HepG2 (cell line): ENCODE results near the gene HOXD4. TPM values are rescaled to one million over a fixed set of nuclear protein-coding genes. Genes with fewer than 3 reads are reported as not detected.

ENCODE experiments used
- ATAC-seq: fragments of 200-7000 bp; cut with Tn5 transposase; 3 replicates; pipeline ENCODE4 v1.9.1; 2020; ENCODE audit warnings: mild to moderate bottlenecking, moderate library complexity
- BruUV-seq: library from RNA; stranded (reverse); fragments of 400-500 nt; replicated peaks from 2 replicates; lab custom pipeline; 2021; lab: Mats Ljungman, UMichigan
- CTCF ChIA-PET: fragments of 300-600 bp; formaldehyde crosslinking; extraction: SDS; loops from one replicate; lab custom pipeline; 2021; ENCODE audit warnings: low total read pairs, inconsistent platforms, low intra/inter-chr PET ratio; lab: Yijun Ruan, JAX
- POLR2A ChIA-PET: fragments of 350-600 bp; sonication (Branson Sonifier 250); formaldehyde crosslinking; loops from one replicate; lab custom pipeline; 2020; ENCODE audit warnings: antibody characterized with exemption, inconsistent platforms; lab: Yijun Ruan, JAX
- DNase-seq: peaks from one replicate; pipeline ENCODE4 v3.0.0-alpha.2; 2015; ENCODE audit warnings: low spot score
- FAIRE-seq: peaks from 3 replicates; lab custom pipeline; 2011; peaks lifted over from hg19 to GRCh38; lab: Jason Lieb, UNC
- H2AFZ ChIP-seq: one replicate; pipeline ENCODE4 v1.6.1; 2011; ENCODE audit warnings: low read length, inconsistent platforms
- H3K27ac ChIP-seq: fragments of 300-600 bp; 3 replicates; pipeline ENCODE4 v1.8.0; 2011; ENCODE audit warnings: mixed run types, mild to moderate bottlenecking, mixed read lengths, low read length, inconsistent platforms; ENCODE audit not compliant: insufficient read depth; ENCODE audit errors: extremely low read length
- H3K27me3 ChIP-seq, 2 experiments: fragments of 200-600 bp in 1 of 2; 2 replicates in 1 of 2; 3 replicates in 1 of 2; pipeline versions ENCODE4 v1.6.0 to v1.8.0; 2011; ENCODE audit warnings: low read length in 2 of 2, mild to moderate bottlenecking in 2 of 2, moderate library complexity in 2 of 2, inconsistent platforms in 1 of 2; ENCODE audit not compliant: insufficient read depth in 2 of 2, control insufficient read depth in 1 of 2
- H3K36me3 ChIP-seq, 2 experiments: fragments of 200-600 bp in 1 of 2; replicated peaks in 1 of 2; 2 replicates in 1 of 2; 3 replicates in 1 of 2; pipeline versions ENCODE4 v1.5.1 to v1.8.0; 2011; ENCODE audit warnings: low read length in 2 of 2, inconsistent platforms in 1 of 2; ENCODE audit not compliant: insufficient read depth in 2 of 2, control insufficient read depth in 1 of 2
- H3K4me1 ChIP-seq: 2 replicates; pipeline ENCODE4 v1.5.1; 2012; ENCODE audit warnings: low read length, inconsistent platforms; ENCODE audit not compliant: insufficient read depth
- H3K4me2 ChIP-seq: 2 replicates; pipeline ENCODE4 v1.6.0; 2011; ENCODE audit warnings: low read depth, low read length, inconsistent platforms
- H3K4me3 ChIP-seq, 3 experiments: fragments of 200-600 bp in 1 of 3; sonication (generic), shearing (Covaris generic) in 1 of 3; replicated peaks in 1 of 3; 2 replicates each; pipeline ENCODE4 v1.5.1; 2011 to 2016; ENCODE audit warnings: low read length in 3 of 3, inconsistent platforms in 2 of 3, low read depth in 2 of 3, mild to moderate bottlenecking in 2 of 3, control low read depth in 1 of 3, mixed read lengths in 1 of 3; ENCODE audit not compliant: insufficient read depth in 1 of 3
- H3K79me2 ChIP-seq: one replicate; pipeline ENCODE4 v1.6.1; 2011; ENCODE audit warnings: low read length, inconsistent platforms; ENCODE audit not compliant: insufficient read depth
- H3K9ac ChIP-seq: 2 replicates; pipeline ENCODE4 v1.6.0; 2011; ENCODE audit warnings: mild to moderate bottlenecking, low read depth, low read length, inconsistent platforms; ENCODE audit not compliant: insufficient read depth
- H3K9me3 ChIP-seq: 2 replicates; pipeline ENCODE4 v1.5.1; 2012; ENCODE audit warnings: mild to moderate bottlenecking, low read length
- H4K20me1 ChIP-seq: 2 replicates; pipeline ENCODE4 v1.6.0; 2011; ENCODE audit warnings: inconsistent platforms, mild to moderate bottlenecking, low read length, moderate library complexity; ENCODE audit not compliant: insufficient read depth
- AGO2 ChIP-seq: fragments of 200-400 bp; formaldehyde crosslinking; optimal IDR thresholded peaks from 2 replicates; pipeline ENCODE3; 2017; ENCODE audit warnings: mild to moderate bottlenecking, low read depth, low read length, moderate library complexity
- ARNTL ChIP-seq: sonication (generic); formaldehyde crosslinking; IDR thresholded peaks from 2 replicates; pipeline ENCODE4 v1.4.0; 2020; ENCODE audit warnings: mild to moderate bottlenecking, missing genetic modification reagents
- ELF4 ChIP-seq: sonication (generic); formaldehyde crosslinking; IDR thresholded peaks from 2 replicates; pipeline ENCODE4 v1.5.0; 2020; ENCODE audit warnings: missing genetic modification reagents, mild to moderate bottlenecking, moderate library complexity, borderline replicate concordance
- HNF4G ChIP-seq, 2 experiments: sonication (generic) in 1 of 2; formaldehyde crosslinking in 1 of 2; IDR thresholded peaks; 2 replicates each; pipeline versions ENCODE4 v1.4.0 to v1.6.1; 2011 to 2020; ENCODE audit warnings: borderline replicate concordance in 2 of 2, low read depth in 2 of 2, mild to moderate bottlenecking in 2 of 2, low read length in 1 of 2, missing genetic modification reagents in 1 of 2, moderate library complexity in 1 of 2
- JUNB ChIP-seq: sonication (generic); formaldehyde crosslinking; IDR thresholded peaks from 2 replicates; pipeline ENCODE4 v1.8.0; 2022; ENCODE audit warnings: missing genetic modification reagents, mild to moderate bottlenecking, borderline replicate concordance
- MLLT10 ChIP-seq: sonication (generic); formaldehyde crosslinking; IDR thresholded peaks from 2 replicates; pipeline ENCODE4 v1.4.0; 2020; ENCODE audit warnings: missing genetic modification reagents
- NFKBIZ ChIP-seq: IDR thresholded peaks from 2 replicates; pipeline ENCODE4 v1.6.1; 2018; ENCODE audit warnings: missing genetic modification reagents, missing compliant biosample characterization
- PTBP1 ChIP-seq: fragments of 200-400 bp; formaldehyde crosslinking; IDR thresholded peaks from 2 replicates; pipeline ENCODE4 v1.6.1; 2018; ENCODE audit warnings: low read length, low read depth; ENCODE audit not compliant: poor library complexity, severe bottlenecking
- TARDBP ChIP-seq: sonication (generic); formaldehyde crosslinking; IDR thresholded peaks from 2 replicates; pipeline ENCODE4 v1.8.0; 2022; ENCODE audit warnings: mild to moderate bottlenecking, missing genetic modification reagents
- ZNF180 ChIP-seq: sonication (generic); formaldehyde crosslinking; IDR thresholded peaks from 2 replicates; pipeline ENCODE4 v1.4.0; 2020; ENCODE audit warnings: low read depth, missing genetic modification reagents, borderline replicate concordance
- ZNF432 ChIP-seq: sonication (generic); formaldehyde crosslinking; IDR thresholded peaks from 2 replicates; pipeline ENCODE4 v1.5.0; 2020; ENCODE audit warnings: missing genetic modification reagents, mild to moderate bottlenecking, borderline replicate concordance
- ZNF652 ChIP-seq: IDR thresholded peaks from 2 replicates; pipeline ENCODE4 v1.6.1; 2016; ENCODE audit warnings: low read depth, borderline replicate concordance
- WGBS: methylation state at CpG from one replicate; pipeline ENCODE4 v1.1.6; 2017; ENCODE audit warnings: low lambda C conversion rate; 5-methylcytosine and 5-hydroxymethylcytosine counted together
- in situ Hi-C: cut with HindIII; loops from 2 replicates; pipeline ENCODE4 v1.10.0; 2017; ENCODE audit warnings: low pct_unique_long_range_greater_than_20kb; ENCODE audit not compliant: extremely low pct_ligation_motif_present
- intact Hi-C: fragments of 100-400 bp; cut with micrococcal nuclease; formaldehyde crosslinking; loops from one replicate; pipeline ENCODE4 v1.10.0; 2022; ENCODE audit not compliant: unreplicated experiment
- polyA plus RNA-seq, 8 experiments: library from polyadenylated mRNA; depleted of rRNA in 3 of 8; stranded (reverse) in 7 of 8; unstranded in 1 of 8; fragments of >200 nt; fragmentation: Illumina TruSeq in 4 of 8; extraction: Trizol in 4 of 8; gene quantifications; 2 replicates each; pipeline versions ENCODE4 v1.2.1 to v1.2.3, GENCODE V29; 2011 to 2016; ENCODE audit warnings: low read depth in 4 of 8, missing spikeins in 1 of 8, mixed read lengths in 1 of 8; ENCODE audit not compliant: insufficient read depth in 1 of 8
- total RNA-seq, 5 experiments: library from RNA; depleted of rRNA; stranded (reverse); fragments of >200 nt; fragmentation: Illumina TruSeq; extraction: Trizol; gene quantifications; 2 replicates each; pipeline ENCODE4 v1.2.3, GENCODE V29; 2016; ENCODE audit warnings: low read depth in 1 of 5
- TF ChIP-seq, protein P1 (sequence below): sonication (generic); formaldehyde crosslinking; IDR thresholded peaks from 2 replicates; pipeline ENCODE4 v1.5.1; 2020; ENCODE audit warnings: mild to moderate bottlenecking, moderate library complexity, missing genetic modification reagents
- TF ChIP-seq, protein P2 (sequence below): IDR thresholded peaks from 2 replicates; pipeline ENCODE4 v1.6.1; 2016; ENCODE audit warnings: missing compliant biosample characterization, missing genetic modification reagents, borderline replicate concordance
- TF ChIP-seq, protein P3 (sequence below): sonication (generic); formaldehyde crosslinking; IDR thresholded peaks from 2 replicates; pipeline ENCODE4 v1.4.0; 2020; ENCODE audit warnings: mild to moderate bottlenecking, missing genetic modification reagents, borderline replicate concordance

The HOXD4 gene
- total and polyA plus RNA-seq, 2 of the 13 experiments (the other 11 are each of a cell fraction or from before 2014, with no cell fraction given): not detected

DNA sequence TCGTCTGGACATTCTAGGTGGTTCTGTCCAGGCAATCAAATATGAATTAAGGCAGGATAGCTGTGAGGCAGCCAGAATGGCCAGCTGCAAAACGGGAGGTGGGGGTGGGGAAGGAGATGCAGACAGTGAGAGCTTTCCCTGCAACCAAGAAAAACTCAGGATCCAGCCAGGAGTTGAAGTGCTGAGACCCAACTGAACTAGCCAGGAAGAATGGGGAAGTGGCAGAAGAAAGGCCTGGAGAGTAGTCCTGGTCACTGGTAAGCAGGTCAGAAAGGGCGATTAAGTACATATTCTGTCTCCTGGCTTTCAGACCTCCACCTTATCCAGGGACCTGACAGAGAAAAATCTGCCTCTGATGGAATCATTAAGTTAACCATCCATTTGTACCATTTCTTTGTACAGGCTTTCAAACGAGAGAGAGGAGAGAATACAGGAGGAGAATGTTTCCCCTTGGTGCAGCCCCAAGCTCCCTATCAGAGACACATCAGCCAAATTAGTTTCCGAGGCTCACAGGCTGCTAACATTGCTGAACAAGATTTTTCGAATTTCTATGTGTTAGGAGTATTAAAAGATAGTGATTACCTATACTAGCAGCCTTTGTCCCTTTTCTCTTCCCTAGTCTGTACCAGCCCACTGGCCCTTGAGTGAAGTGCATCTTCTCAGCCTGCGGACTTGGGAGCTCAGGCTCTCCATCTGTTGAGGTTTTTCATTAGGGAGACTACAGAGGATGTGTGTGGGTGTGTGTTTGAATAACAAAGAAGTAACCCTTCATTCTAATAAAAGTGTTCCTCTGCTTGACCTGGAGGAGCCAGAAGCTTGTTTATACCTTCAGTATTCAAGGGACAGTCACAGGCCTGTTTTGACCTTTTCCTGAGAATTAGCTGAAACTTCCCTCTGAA, 24.6 kb downstream of the HOXD4 start:
- H3K9ac ChIP-seq: no peak overlapping the region
- FAIRE-seq (no peak), ATAC-seq (no peak), DNase-seq (no peak)
- POLR2A ChIA-PET: interaction anchor here (4.4 kb wide), 1 partner anchor 11 kb away, joined by 21 read pairs; the partner anchor contains the start of gene HOXD1
- intact Hi-C loops (no loop called here), in situ Hi-C loops (no loop called here)
- no peaks in the 10 kb centered on the region for H3K9me3 ChIP-seq
- CTCF ChIA-PET: no interaction called here
- H3K27me3 ChIP-seq: no peaks in the 10 kb centered on the region; a peak in 2 of 5 replicates
- H3K36me3 ChIP-seq: peaks cover 2 to 39% of the 10 kb centered on the region in 2 experiments
- peaks cover 38% of the 10 kb centered on the region for H3K4me1 ChIP-seq
- no peak overlapping the region for H3K4me2 ChIP-seq
- H3K27ac ChIP-seq: no peak overlapping the region
- BruUV-seq: TSS peak; percentile 29
- H3K4me3 ChIP-seq: no peak overlapping the region
- WGBS: 75% methylated on average over 7 of the region's 7 CpGs
- no peak overlapping the region for H2AFZ ChIP-seq
- H3K79me2 ChIP-seq: peaks cover 4% of the 10 kb centered on the region
- no peaks in the 10 kb centered on the region for H4K20me1 ChIP-seq
- no peak for TF ChIP-seq NFKBIZ
- no peak for TF ChIP-seq ZNF652
- TF ChIP-seq TARDBP (CRISPR knock-in tag): no peak
- no peak for TF ChIP-seq AGO2
- TF ChIP-seq, protein P1, sequence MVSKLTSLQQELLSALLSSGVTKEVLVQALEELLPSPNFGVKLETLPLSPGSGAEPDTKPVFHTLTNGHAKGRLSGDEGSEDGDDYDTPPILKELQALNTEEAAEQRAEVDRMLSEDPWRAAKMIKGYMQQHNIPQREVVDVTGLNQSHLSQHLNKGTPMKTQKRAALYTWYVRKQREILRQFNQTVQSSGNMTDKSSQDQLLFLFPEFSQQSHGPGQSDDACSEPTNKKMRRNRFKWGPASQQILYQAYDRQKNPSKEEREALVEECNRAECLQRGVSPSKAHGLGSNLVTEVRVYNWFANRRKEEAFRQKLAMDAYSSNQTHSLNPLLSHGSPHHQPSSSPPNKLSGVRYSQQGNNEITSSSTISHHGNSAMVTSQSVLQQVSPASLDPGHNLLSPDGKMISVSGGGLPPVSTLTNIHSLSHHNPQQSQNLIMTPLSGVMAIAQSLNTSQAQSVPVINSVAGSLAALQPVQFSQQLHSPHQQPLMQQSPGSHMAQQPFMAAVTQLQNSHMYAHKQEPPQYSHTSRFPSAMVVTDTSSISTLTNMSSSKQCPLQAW (CRISPR knock-in tag): no peak
- TF ChIP-seq, protein P2, sequence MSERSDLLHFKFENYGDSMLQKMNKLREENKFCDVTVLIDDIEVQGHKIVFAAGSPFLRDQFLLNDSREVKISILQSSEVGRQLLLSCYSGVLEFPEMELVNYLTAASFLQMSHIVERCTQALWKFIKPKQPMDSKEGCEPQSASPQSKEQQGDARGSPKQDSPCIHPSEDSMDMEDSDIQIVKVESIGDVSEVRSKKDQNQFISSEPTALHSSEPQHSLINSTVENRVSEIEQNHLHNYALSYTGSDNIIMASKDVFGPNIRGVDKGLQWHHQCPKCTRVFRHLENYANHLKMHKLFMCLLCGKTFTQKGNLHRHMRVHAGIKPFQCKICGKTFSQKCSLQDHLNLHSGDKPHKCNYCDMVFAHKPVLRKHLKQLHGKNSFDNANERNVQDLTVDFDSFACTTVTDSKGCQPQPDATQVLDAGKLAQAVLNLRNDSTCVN (CRISPR knock-in tag): no peak
- no peak for TF ChIP-seq MLLT10 (CRISPR knock-in tag)
- TF ChIP-seq, protein P3, sequence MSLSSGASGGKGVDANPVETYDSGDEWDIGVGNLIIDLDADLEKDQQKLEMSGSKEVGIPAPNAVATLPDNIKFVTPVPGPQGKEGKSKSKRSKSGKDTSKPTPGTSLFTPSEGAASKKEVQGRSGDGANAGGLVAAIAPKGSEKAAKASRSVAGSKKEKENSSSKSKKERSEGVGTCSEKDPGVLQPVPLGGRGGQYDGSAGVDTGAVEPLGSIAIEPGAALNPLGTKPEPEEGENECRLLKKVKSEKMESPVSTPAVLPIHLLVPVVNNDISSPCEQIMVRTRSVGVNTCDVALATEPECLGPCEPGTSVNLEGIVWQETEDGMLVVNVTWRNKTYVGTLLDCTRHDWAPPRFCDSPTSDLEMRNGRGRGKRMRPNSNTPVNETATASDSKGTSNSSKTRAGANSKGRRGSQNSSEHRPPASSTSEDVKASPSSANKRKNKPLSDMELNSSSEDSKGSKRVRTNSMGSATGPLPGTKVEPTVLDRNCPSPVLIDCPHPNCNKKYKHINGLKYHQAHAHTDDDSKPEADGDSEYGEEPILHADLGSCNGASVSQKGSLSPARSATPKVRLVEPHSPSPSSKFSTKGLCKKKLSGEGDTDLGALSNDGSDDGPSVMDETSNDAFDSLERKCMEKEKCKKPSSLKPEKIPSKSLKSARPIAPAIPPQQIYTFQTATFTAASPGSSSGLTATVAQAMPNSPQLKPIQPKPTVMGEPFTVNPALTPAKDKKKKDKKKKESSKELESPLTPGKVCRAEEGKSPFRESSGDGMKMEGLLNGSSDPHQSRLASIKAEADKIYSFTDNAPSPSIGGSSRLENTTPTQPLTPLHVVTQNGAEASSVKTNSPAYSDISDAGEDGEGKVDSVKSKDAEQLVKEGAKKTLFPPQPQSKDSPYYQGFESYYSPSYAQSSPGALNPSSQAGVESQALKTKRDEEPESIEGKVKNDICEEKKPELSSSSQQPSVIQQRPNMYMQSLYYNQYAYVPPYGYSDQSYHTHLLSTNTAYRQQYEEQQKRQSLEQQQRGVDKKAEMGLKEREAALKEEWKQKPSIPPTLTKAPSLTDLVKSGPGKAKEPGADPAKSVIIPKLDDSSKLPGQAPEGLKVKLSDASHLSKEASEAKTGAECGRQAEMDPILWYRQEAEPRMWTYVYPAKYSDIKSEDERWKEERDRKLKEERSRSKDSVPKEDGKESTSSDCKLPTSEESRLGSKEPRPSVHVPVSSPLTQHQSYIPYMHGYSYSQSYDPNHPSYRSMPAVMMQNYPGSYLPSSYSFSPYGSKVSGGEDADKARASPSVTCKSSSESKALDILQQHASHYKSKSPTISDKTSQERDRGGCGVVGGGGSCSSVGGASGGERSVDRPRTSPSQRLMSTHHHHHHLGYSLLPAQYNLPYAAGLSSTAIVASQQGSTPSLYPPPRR (CRISPR knock-in tag): no peak
- TF ChIP-seq ELF4: no peak
- TF ChIP-seq PTBP1: no peak
- TF ChIP-seq ARNTL: no peak
- no peak for TF ChIP-seq ZNF180 (CRISPR knock-in tag)
- TF ChIP-seq ZNF432 (CRISPR knock-in tag): no peak
- no peak for TF ChIP-seq JUNB (CRISPR knock-in tag)
- TF ChIP-seq HNF4G (IDR thresholded peaks at IDR 0.05; ENCODE audit: borderline replicate concordance, low read depth, low read length): no peak
- TF ChIP-seq HNF4G (CRISPR knock-in tag; IDR thresholded peaks at IDR 0.05; ENCODE audit: borderline replicate concordance, low read depth): no peak
